ENCODE measurements around the gene NAE1.

NAE1 gene

GRCh38 chr16:66811043-66811442 lies 19.7 kb downstream of the NAE1 start:
- H3K4me3 ChIP-seq (replicated peaks; ENCODE audit: low read depth, low read length): no peak overlapping the region
- no peak for TF ChIP-seq CTCF (IDR thresholded peaks at IDR 0.05; ENCODE audit: insufficient read depth, low read length, poor library complexity, severe bottlenecking)
- peaks cover 16% of the 10 kb centered on the region for H3K36me3 ChIP-seq (ENCODE audit: control insufficient read depth, insufficient read depth, low read length)
- H3K27me3 ChIP-seq (replicated peaks; ENCODE audit: control insufficient read depth, insufficient read depth, low read length): no peaks in the 10 kb centered on the region
- no peak for DNase-seq (ENCODE audit: extremely low read depth, insufficient read length)

- H3K36me3 ChIP-seq (ENCODE audit: control insufficient read depth, insufficient read depth, low read length): peaks cover 12% of the 10 kb centered on the region
- no peak for DNase-seq (ENCODE audit: extremely low read depth, insufficient read length)
- H3K27me3 ChIP-seq (replicated peaks; ENCODE audit: control insufficient read depth, insufficient read depth, low read length): no peaks in the 10 kb centered on the region
- no peak for TF ChIP-seq CTCF (IDR thresholded peaks at IDR 0.05; ENCODE audit: insufficient read depth, low read length, poor library complexity, severe bottlenecking)
- no peak overlapping the region for H3K4me3 ChIP-seq (replicated peaks; ENCODE audit: low read depth, low read length)
These were observed 20.4 kb downstream of the NAE1 start for GRCh38 chr16:66810391-66810790.

GRCh38 chr16:66809765-66810164 lies 21.0 kb downstream of the NAE1 start:
- H3K4me3 ChIP-seq (replicated peaks; ENCODE audit: low read depth, low read length): no peak overlapping the region
- no peaks in the 10 kb centered on the region for H3K27me3 ChIP-seq (replicated peaks; ENCODE audit: control insufficient read depth, insufficient read depth, low read length)
- no peak for TF ChIP-seq CTCF (IDR thresholded peaks at IDR 0.05; ENCODE audit: insufficient read depth, low read length, poor library complexity, severe bottlenecking)
- DNase-seq (ENCODE audit: extremely low read depth, insufficient read length): no peak
- peaks cover 15% of the 10 kb centered on the region for H3K36me3 ChIP-seq (ENCODE audit: control insufficient read depth, insufficient read depth, low read length)

GRCh38 chr16:66802159-66802558 lies 28.6 kb downstream of the NAE1 start:
- H3K27me3 ChIP-seq (replicated peaks; ENCODE audit: control insufficient read depth, insufficient read depth, low read length): no peaks in the 10 kb centered on the region
- no peak overlapping the region for H3K4me3 ChIP-seq (replicated peaks; ENCODE audit: low read depth, low read length)
- no peak for DNase-seq (ENCODE audit: extremely low read depth, insufficient read length)
- peaks cover 14% of the 10 kb centered on the region for H3K36me3 ChIP-seq (ENCODE audit: control insufficient read depth, insufficient read depth, low read length)
- TF ChIP-seq CTCF (IDR thresholded peaks at IDR 0.05; ENCODE audit: insufficient read depth, low read length, poor library complexity, severe bottlenecking): no peak

- Histone ChIP-seq H3K4me3 (replicated peaks; ENCODE audit: low read depth, low read length) (no peak within 1 kb of the TSS), H3K36me3 (ENCODE audit: control insufficient read depth, insufficient read depth, low read length) (peaks cover 11% of the 10 kb centered on the region), H3K27me3 (replicated peaks; ENCODE audit: control insufficient read depth, insufficient read depth, low read length) (no peaks in the 10 kb centered on the region)
- TF ChIP-seq CTCF (IDR thresholded peaks at IDR 0.05; ENCODE audit: insufficient read depth, low read length, poor library complexity, severe bottlenecking): no peak
- peak; percentile 13 for DNase-seq (ENCODE audit: extremely low read depth, insufficient read length)
These were observed 29.3 kb downstream of the NAE1 start, which contains the start of gene TERB1 for GRCh38 chr16:66801320-66802105. TSS of gene TERB1 (minus strand) at chr16:66801584. CDS start at chr16:66796798, 4,786 bp downstream.

Data from GM06990 (cell line).